ENCODE measurements around the gene VIPR2. TPM values are rescaled to one million over a fixed set of nuclear protein-coding genes. Genes with fewer than 3 reads are reported as not detected.

Gene VIPR2
- 0.07 TPM in 1 of 2 replicates, not detected in the other for total RNA-seq

GRCh38 chr7:159144758-159145489, at the start of gene VIPR2:
VIPR2 (minus strand) TSS chr7:159144867; CDS start chr7:159144771, 96 bp downstream.

All from smooth muscle cell of the pulmonary artery (primary cell).